Stimulated activated naive CD8-positive, alpha-beta T cell treated with anti-CD3 and anti-CD28 coated beads, Interleukin-15, Interleukin-2, amounts not matched to agents 100 ng/mL and 50 ng/mL, for 24 hours (primary cell): ENCODE measurements around the gene FGF2.
"Not testable (repeated sequence)": the region's sequence is repeated elsewhere in the genome, so short reads cannot be mapped to it uniquely, and the experiment has no call there.

Experiments
- H3K27ac Mint-ChIP-seq: one replicate; pipeline ENCODE4 v1.8.0; 2021; ENCODE audit warnings: mild to moderate bottlenecking, mixed read lengths
- H3K27me3 Mint-ChIP-seq: one replicate; pipeline ENCODE4 v1.8.0; 2021; ENCODE audit warnings: mixed read lengths
- H3K36me3 Mint-ChIP-seq: one replicate; pipeline ENCODE4 v1.8.0; 2021; ENCODE audit warnings: low read depth, mixed read lengths
- H3K4me1 Mint-ChIP-seq: one replicate; pipeline ENCODE4 v1.8.0; 2021; ENCODE audit warnings: low read depth, mixed read lengths
- H3K4me3 Mint-ChIP-seq: one replicate; pipeline ENCODE4 v1.8.0; 2021; ENCODE audit warnings: mild to moderate bottlenecking, mixed read lengths
- H3K9me3 Mint-ChIP-seq: one replicate; pipeline ENCODE4 v1.8.0; 2021; ENCODE audit warnings: mixed read lengths

The FGF2 gene

GRCh38 chr4:122826553-122827257 is at the start of gene FGF2:
FGF2 (plus strand) TSS chr4:122826831; CDS start chr4:122827175, 344 bp downstream.
- no peak within 1 kb of the TSS for H3K27ac Mint-ChIP-seq
- peaks cover 11% of the 10 kb centered on the region for H3K4me1 Mint-ChIP-seq
- H3K27me3 Mint-ChIP-seq = peaks cover 84% of the 10 kb centered on the region
- peak within 1 kb of the TSS; percentile 80 for H3K4me3 Mint-ChIP-seq
- H3K9me3 Mint-ChIP-seq = no peaks in the 10 kb centered on the region
- H3K36me3 Mint-ChIP-seq = no peaks in the 10 kb centered on the region

- no peaks in the 10 kb centered on the region for H3K36me3 Mint-ChIP-seq
- H3K9me3 Mint-ChIP-seq = no peaks in the 10 kb centered on the region
- no peak overlapping the region for H3K4me3 Mint-ChIP-seq
- H3K27ac Mint-ChIP-seq = no peak overlapping the region
- H3K4me1 Mint-ChIP-seq = no peaks in the 10 kb centered on the region
- peaks cover 11% of the 10 kb centered on the region for H3K27me3 Mint-ChIP-seq
Measured at GRCh38 chr4:122776916-122777315, 49.7 kb upstream of the FGF2 start.

- Mint-ChIP-seq H3K4me1 (no peaks in the 10 kb centered on the region), H3K4me3 (no peak overlapping the region), H3K27ac (no peak overlapping the region), H3K27me3 (peaks cover 12% of the 10 kb centered on the region), H3K9me3 (no peaks in the 10 kb centered on the region), H3K36me3 (no peaks in the 10 kb centered on the region)
Measured at GRCh38 chr4:122777846-122778673, 48.6 kb upstream of the FGF2 start.

- H3K27ac Mint-ChIP-seq = no peak overlapping the region
- peaks cover 21% of the 10 kb centered on the region for H3K27me3 Mint-ChIP-seq
- H3K9me3 Mint-ChIP-seq = no peaks in the 10 kb centered on the region
- no peaks in the 10 kb centered on the region for H3K36me3 Mint-ChIP-seq
- peaks cover 16% of the 10 kb centered on the region for H3K4me1 Mint-ChIP-seq
- no peak overlapping the region for H3K4me3 Mint-ChIP-seq
Measured at GRCh38 chr4:122781486-122781885, 45.1 kb upstream of the FGF2 start.

GRCh38 chr4:122783301-122784215 is 43.1 kb upstream of the FGF2 start:
- Mint-ChIP-seq H3K27me3 (peaks cover 21% of the 10 kb centered on the region), H3K27ac (no peak overlapping the region), H3K4me3 (no peak overlapping the region), H3K9me3 (no peaks in the 10 kb centered on the region), H3K36me3 (no peaks in the 10 kb centered on the region), H3K4me1 (peaks cover 16% of the 10 kb centered on the region)

- H3K36me3 Mint-ChIP-seq = no peaks in the 10 kb centered on the region
- no peaks in the 10 kb centered on the region for H3K9me3 Mint-ChIP-seq
- peaks cover 16% of the 10 kb centered on the region for H3K4me1 Mint-ChIP-seq
- peaks cover 21% of the 10 kb centered on the region for H3K27me3 Mint-ChIP-seq
- no peak overlapping the region for H3K27ac Mint-ChIP-seq
- no peak overlapping the region for H3K4me3 Mint-ChIP-seq
Measured at GRCh38 chr4:122784261-122784660, 42.4 kb upstream of the FGF2 start.

- Mint-ChIP-seq H3K27me3 (peaks cover 21% of the 10 kb centered on the region), H3K9me3 (no peaks in the 10 kb centered on the region), H3K27ac (no peak overlapping the region), H3K36me3 (no peaks in the 10 kb centered on the region), H3K4me3 (no peak overlapping the region), H3K4me1 (peaks cover 16% of the 10 kb centered on the region)
Measured at GRCh38 chr4:122785099-122785498, 41.5 kb upstream of the FGF2 start.

- not testable (repeated sequence) for H3K36me3 Mint-ChIP-seq, H3K27ac Mint-ChIP-seq, H3K9me3 Mint-ChIP-seq, H3K4me3 Mint-ChIP-seq
- Mint-ChIP-seq H3K27me3 (peaks cover 16% of the 10 kb centered on the region), H3K4me1 (peaks cover 16% of the 10 kb centered on the region)
Measured at GRCh38 chr4:122786296-122786695, 40.3 kb upstream of the FGF2 start.

GRCh38 chr4:122786920-122787319 is 39.7 kb upstream of the FGF2 start:
- not testable (repeated sequence) for H3K9me3 Mint-ChIP-seq, H3K36me3 Mint-ChIP-seq, H3K27ac Mint-ChIP-seq, H3K27me3 Mint-ChIP-seq, H3K4me3 Mint-ChIP-seq
- peaks cover 16% of the 10 kb centered on the region for H3K4me1 Mint-ChIP-seq

- Mint-ChIP-seq H3K36me3 (no peaks in the 10 kb centered on the region), H3K4me3 (no peak overlapping the region), H3K9me3 (no peaks in the 10 kb centered on the region), H3K4me1 (peaks cover 16% of the 10 kb centered on the region), H3K27me3 (peaks cover 9% of the 10 kb centered on the region), H3K27ac (no peak overlapping the region)
Measured at GRCh38 chr4:122787940-122788339, 38.7 kb upstream of the FGF2 start.

GRCh38 chr4:122788935-122789334 is 37.7 kb upstream of the FGF2 start:
- Mint-ChIP-seq H3K4me3 (no peak overlapping the region), H3K27me3 (peaks cover 8% of the 10 kb centered on the region), H3K27ac (no peak overlapping the region), H3K9me3 (no peaks in the 10 kb centered on the region), H3K4me1 (peaks cover 16% of the 10 kb centered on the region), H3K36me3 (no peaks in the 10 kb centered on the region)

- Mint-ChIP-seq H3K9me3 (no peaks in the 10 kb centered on the region), H3K27me3 (peaks cover 3% of the 10 kb centered on the region), H3K36me3 (no peaks in the 10 kb centered on the region), H3K4me1 (no peaks in the 10 kb centered on the region), H3K4me3 (no peak overlapping the region), H3K27ac (no peak overlapping the region)
Measured at GRCh38 chr4:122793811-122794210, 32.8 kb upstream of the FGF2 start.

- H3K27ac Mint-ChIP-seq = no peak overlapping the region
- peaks cover 3% of the 10 kb centered on the region for H3K27me3 Mint-ChIP-seq
Measured at GRCh38 chr4:122796801-122797404, 29.7 kb upstream of the FGF2 start.

GRCh38 chr4:122797405-122798094 is 29.1 kb upstream of the FGF2 start:
- Mint-ChIP-seq H3K4me3 (no peak overlapping the region), H3K9me3 (no peaks in the 10 kb centered on the region), H3K27ac (no peak overlapping the region), H3K4me1 (no peaks in the 10 kb centered on the region), H3K36me3 (no peaks in the 10 kb centered on the region), H3K27me3 (peaks cover 3% of the 10 kb centered on the region)

More at GRCh38 chr4:122796801-122797404, 29.7 kb upstream of the FGF2 start:
- Mint-ChIP-seq H3K36me3 (no peaks in the 10 kb centered on the region), H3K4me3 (no peak overlapping the region), H3K4me1 (no peaks in the 10 kb centered on the region), H3K9me3 (no peaks in the 10 kb centered on the region)
